ENCODE data around the gene GPR39.

Gene GPR39

GRCh38 chr2:132605236-132606180, 188.9 kb downstream of the GPR39 start:
- no peak for DNase-seq (ENCODE audit: low read depth)

- DNase-seq (ENCODE audit: low read depth), result no peak
Measured at GRCh38 chr2:132606649-132607048, 190.0 kb downstream of the GPR39 start.

GRCh38 chr2:132607426-132608090, 191.0 kb downstream of the GPR39 start:
- no peak for DNase-seq (ENCODE audit: low read depth)

GRCh38 chr2:132608311-132608710, 191.7 kb downstream of the GPR39 start:
- no peak for DNase-seq (ENCODE audit: low read depth)

- DNase-seq (ENCODE audit: low read depth), result no peak
Measured at GRCh38 chr2:132609101-132609890, 192.7 kb downstream of the GPR39 start.

- DNase-seq (ENCODE audit: low read depth), result no peak
Measured at GRCh38 chr2:132611719-132612118, 195.1 kb downstream of the GPR39 start.

GRCh38 chr2:132615329-132616085, 198.9 kb downstream of the GPR39 start:
- DNase-seq (ENCODE audit: low read depth), result no peak

GRCh38 chr2:132617989-132618388, 201.4 kb downstream of the GPR39 start:
- DNase-seq (ENCODE audit: low read depth), result no peak

- no peak for DNase-seq (ENCODE audit: low read depth)
Measured at GRCh38 chr2:132618734-132619133, 202.1 kb downstream of the GPR39 start.

GRCh38 chr2:132620115-132620514, 203.5 kb downstream of the GPR39 start:
- DNase-seq (ENCODE audit: low read depth), result peak; percentile 48

GRCh38 chr2:132621131-132621875, 204.7 kb downstream of the GPR39 start:
- DNase-seq (ENCODE audit: low read depth), result no peak

- peak; percentile 81 for DNase-seq (ENCODE audit: low read depth)
Measured at GRCh38 chr2:132623096-132623839, 206.7 kb downstream of the GPR39 start.

- no peak for DNase-seq (ENCODE audit: low read depth)
Measured at GRCh38 chr2:132627536-132627935, 210.9 kb downstream of the GPR39 start.

- peak; percentile 35 for DNase-seq (ENCODE audit: low read depth)
Measured at GRCh38 chr2:132632000-132632649, 215.5 kb downstream of the GPR39 start.

GRCh38 chr2:132633635-132634034, 217.0 kb downstream of the GPR39 start:
- DNase-seq (ENCODE audit: low read depth), result no peak

- DNase-seq (ENCODE audit: low read depth), result no peak
Measured at GRCh38 chr2:132636346-132636745, 219.7 kb downstream of the GPR39 start.

- no peak for DNase-seq (ENCODE audit: low read depth)
Measured at GRCh38 chr2:132638313-132639040, 221.9 kb downstream of the GPR39 start.

- no peak for DNase-seq (ENCODE audit: low read depth)
Measured at GRCh38 chr2:132640116-132640515, 223.5 kb downstream of the GPR39 start.

GRCh38 chr2:132641819-132642218, 225.2 kb downstream of the GPR39 start:
- DNase-seq (ENCODE audit: low read depth), result no peak
